Ishikawa (cell line): ENCODE measurements around the gene OSM.

Experiments used
- CEBPB ChIP-seq: IDR thresholded peaks from 2 replicates; pipeline ENCODE4 v1.6.1; 2012
- CREB1 ChIP-seq: IDR thresholded peaks from 2 replicates; pipeline ENCODE4 v1.6.1; 2012; ENCODE audit warnings: low read depth
- EGR1 ChIP-seq: IDR thresholded peaks from 2 replicates; pipeline ENCODE4 v1.6.1; 2012
- EP300 ChIP-seq: IDR thresholded peaks from 2 replicates; pipeline ENCODE4 v1.6.1; 2012; ENCODE audit warnings: borderline replicate concordance
- FOXM1 ChIP-seq: IDR thresholded peaks from 2 replicates; pipeline ENCODE4 v1.6.1; 2012; ENCODE audit warnings: low read depth, borderline replicate concordance
- MAX ChIP-seq: IDR thresholded peaks from 2 replicates; pipeline ENCODE4 v1.6.1; 2012
- NFIC ChIP-seq: IDR thresholded peaks from 2 replicates; pipeline ENCODE4 v1.6.1; 2012
- RAD21 ChIP-seq: IDR thresholded peaks from 2 replicates; pipeline ENCODE4 v1.6.1; 2012; ENCODE audit warnings: low read depth
- REST ChIP-seq: IDR thresholded peaks from 2 replicates; pipeline ENCODE4 v1.6.1; 2012; ENCODE audit warnings: low read depth, mild to moderate bottlenecking
- TAF1 ChIP-seq: IDR thresholded peaks from 2 replicates; pipeline ENCODE4 v1.6.1; 2012; ENCODE audit warnings: low read depth, mild to moderate bottlenecking
- TCF12 ChIP-seq: IDR thresholded peaks from 2 replicates; pipeline ENCODE4 v1.6.1; 2012; ENCODE audit warnings: low read depth
- TEAD4 ChIP-seq: IDR thresholded peaks from 2 replicates; pipeline ENCODE4 v1.6.1; 2012
- USF1 ChIP-seq: IDR thresholded peaks from 2 replicates; pipeline ENCODE4 v1.6.1; 2012
- YY1 ChIP-seq: IDR thresholded peaks from 2 replicates; pipeline ENCODE4 v1.6.1; 2012; ENCODE audit warnings: low read depth
- ZBTB7A ChIP-seq: IDR thresholded peaks from 2 replicates; pipeline ENCODE4 v1.6.1; 2012; ENCODE audit warnings: low read depth

OSM gene

GRCh38 chr22:30221121-30221992, 45.3 kb downstream of the OSM start:
- no peak for TF ChIP-seq YY1
- TF ChIP-seq RAD21: no peak
- no peak for TF ChIP-seq USF1
- TF ChIP-seq CREB1: no peak
- TF ChIP-seq EP300: no peak
- no peak for TF ChIP-seq NFIC
- no peak for TF ChIP-seq REST
- TF ChIP-seq MAX: no peak
- TF ChIP-seq CEBPB: no peak
- TF ChIP-seq ZBTB7A: no peak
- TF ChIP-seq TEAD4: no peak
- no peak for TF ChIP-seq TAF1
- no peak for TF ChIP-seq FOXM1
- TF ChIP-seq EGR1: no peak
- no peak for TF ChIP-seq TCF12

- TF ChIP-seq TAF1 (no peak), ZBTB7A (no peak), TEAD4 (no peak), CEBPB (no peak), MAX (no peak), USF1 (no peak), NFIC (no peak), EGR1 (no peak), CREB1 (no peak), TCF12 (no peak), YY1 (no peak), REST (no peak), RAD21 (no peak), EP300 (no peak)
Measured at GRCh38 chr22:30220338-30221012, 46.2 kb downstream of the OSM start.

GRCh38 chr22:30219668-30220278, 46.9 kb downstream of the OSM start:
- TF ChIP-seq EGR1 (no peak), FOXM1 (no peak), REST (no peak)

- TF ChIP-seq USF1 (peak; percentile 64), EGR1 (no peak), MAX (no peak), ZBTB7A (no peak), EP300 (no peak)
Measured at GRCh38 chr22:30219049-30219654, 47.5 kb downstream of the OSM start.
